Left ventricle myocardium inferior (tissue), 1 donor: ENCODE data around the gene PNPO. TPM values are rescaled to one million over a fixed set of nuclear protein-coding genes. Genes with fewer than 3 reads are reported as not detected.
"Not testable (repeated sequence)": the region's sequence is repeated elsewhere in the genome, so short reads cannot be mapped to it uniquely, and the experiment has no call there.

Experiments
- DNase-seq: peaks from one replicate; pipeline ENCODE4 v3.0.0-alpha.2; 2020
- H3K27ac ChIP-seq: fragments of 200-600 bp; replicated peaks from 2 replicates; pipeline ENCODE4 v1.8.0; 2021
- H3K27me3 ChIP-seq: fragments of 200-600 bp; 2 replicates; pipeline ENCODE4 v1.8.0; 2021; ENCODE audit warnings: low read depth
- H3K36me3 ChIP-seq: fragments of 200-600 bp; 2 replicates; pipeline ENCODE4 v1.8.0; 2021
- H3K4me1 ChIP-seq: fragments of 200-600 bp; 2 replicates; pipeline ENCODE4 v1.8.0; 2021
- H3K4me3 ChIP-seq: fragments of 200-600 bp; 2 replicates; pipeline ENCODE4 v1.8.0; 2021; ENCODE audit warnings: mild to moderate bottlenecking, moderate library complexity
- H3K9me3 ChIP-seq: fragments of 200-600 bp; replicated peaks from 2 replicates; pipeline ENCODE4 v1.8.0; 2021
- intact Hi-C: fragments of 100-400 bp; cut with micrococcal nuclease; formaldehyde crosslinking; loops from one replicate; pipeline ENCODE4 v1.11.0; 2022
- total RNA-seq: library from RNA; stranded (reverse); fragmentation: NEBNext Ultra II Directional; extraction: Animal tissue kit (Norgen Biotek cat#: 25700); gene quantifications from one replicate; pipeline ENCODE4 v1.2.1, GENCODE V29; 2021
- TF ChIP-seq, protein P1 (sequence below): fragments of 200-600 bp; IDR thresholded peaks from 2 replicates; pipeline ENCODE4 v1.8.0; 2021; ENCODE audit warnings: antibody characterized with exemption, mild to moderate bottlenecking, borderline replicate concordance
- donor health status: DM: no; HTN: yes; CAD: no; lungs with severe emphysema.

PNPO gene
- total RNA-seq, 1 donor from 2014 or later = 25.3 TPM

- Histone ChIP-seq H3K27ac (peak overlapping the region; percentile 80), H3K4me3 (no peak overlapping the region), H3K36me3 (peaks cover 58% of the 10 kb centered on the region), H3K4me1 (peaks cover 30% of the 10 kb centered on the region), H3K9me3 (no peaks in the 10 kb centered on the region), H3K27me3 (no peaks in the 10 kb centered on the region)
- intact Hi-C loops = no loop called here
- TF ChIP-seq, protein P1, sequence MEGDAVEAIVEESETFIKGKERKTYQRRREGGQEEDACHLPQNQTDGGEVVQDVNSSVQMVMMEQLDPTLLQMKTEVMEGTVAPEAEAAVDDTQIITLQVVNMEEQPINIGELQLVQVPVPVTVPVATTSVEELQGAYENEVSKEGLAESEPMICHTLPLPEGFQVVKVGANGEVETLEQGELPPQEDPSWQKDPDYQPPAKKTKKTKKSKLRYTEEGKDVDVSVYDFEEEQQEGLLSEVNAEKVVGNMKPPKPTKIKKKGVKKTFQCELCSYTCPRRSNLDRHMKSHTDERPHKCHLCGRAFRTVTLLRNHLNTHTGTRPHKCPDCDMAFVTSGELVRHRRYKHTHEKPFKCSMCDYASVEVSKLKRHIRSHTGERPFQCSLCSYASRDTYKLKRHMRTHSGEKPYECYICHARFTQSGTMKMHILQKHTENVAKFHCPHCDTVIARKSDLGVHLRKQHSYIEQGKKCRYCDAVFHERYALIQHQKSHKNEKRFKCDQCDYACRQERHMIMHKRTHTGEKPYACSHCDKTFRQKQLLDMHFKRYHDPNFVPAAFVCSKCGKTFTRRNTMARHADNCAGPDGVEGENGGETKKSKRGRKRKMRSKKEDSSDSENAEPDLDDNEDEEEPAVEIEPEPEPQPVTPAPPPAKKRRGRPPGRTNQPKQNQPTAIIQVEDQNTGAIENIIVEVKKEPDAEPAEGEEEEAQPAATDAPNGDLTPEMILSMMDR = no peak
- DNase-seq = peak; percentile 56
Observed at GRCh38 chr17:47929218-47930000, 12.0 kb upstream of the PNPO start.

DNA sequence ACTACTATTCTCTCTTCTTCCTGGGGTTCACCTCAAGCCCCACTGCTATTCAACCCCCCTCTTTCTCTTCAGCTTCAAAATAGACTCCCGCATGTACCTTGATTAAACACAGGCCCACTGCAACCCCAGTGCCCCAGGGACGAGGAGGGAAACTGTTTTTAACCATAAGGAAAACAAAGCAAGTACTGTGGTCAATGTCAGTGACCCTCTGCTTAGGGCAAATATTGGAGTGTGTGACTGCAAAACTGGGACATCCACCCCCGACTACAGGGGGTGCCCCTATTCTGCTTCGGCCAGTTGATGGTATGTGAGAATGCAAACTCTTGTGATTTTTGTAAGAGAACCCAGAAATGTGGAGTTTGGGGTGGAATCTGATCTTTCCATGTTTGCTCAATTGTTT lies 9.5 kb upstream of the PNPO start:
- TF ChIP-seq, protein P1 = no peak
- peaks cover 34% of the 10 kb centered on the region for H3K36me3 ChIP-seq
- DNase-seq = no peak
- H3K27ac ChIP-seq = peak overlapping the region; percentile 80
- no peak overlapping the region for H3K4me3 ChIP-seq
- intact Hi-C loops = no loop called here
- H3K9me3 ChIP-seq = no peaks in the 10 kb centered on the region
- peaks cover 24% of the 10 kb centered on the region for H3K4me1 ChIP-seq
- no peaks in the 10 kb centered on the region for H3K27me3 ChIP-seq

DNA sequence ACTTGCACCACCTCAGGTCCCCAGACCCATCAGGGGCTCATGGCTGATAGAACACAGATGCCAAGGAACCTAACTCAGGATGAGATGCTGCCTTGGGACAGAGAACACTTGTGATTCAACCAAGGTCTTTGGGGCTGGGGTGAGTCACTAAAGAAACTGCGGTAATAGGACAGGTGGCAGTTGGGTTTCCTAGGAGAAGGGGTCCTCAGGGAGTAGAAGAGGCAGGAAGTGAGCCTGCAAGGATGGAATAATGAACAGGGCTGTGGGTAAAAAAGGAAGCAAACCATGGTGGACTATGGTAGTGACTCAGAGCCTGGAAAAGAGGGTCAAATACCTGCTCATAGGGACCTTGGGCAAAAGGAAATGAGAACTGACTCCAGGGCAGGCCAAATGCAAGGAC lies 6.5 kb upstream of the PNPO start:
- Histone ChIP-seq H3K4me3 (no peak overlapping the region), H3K9me3 (no peaks in the 10 kb centered on the region), H3K27me3 (no peaks in the 10 kb centered on the region), H3K27ac (no peak overlapping the region), H3K36me3 (peaks cover 14% of the 10 kb centered on the region), H3K4me1 (peaks cover 7% of the 10 kb centered on the region)
- intact Hi-C loops = no loop called here
- DNase-seq = no peak
- TF ChIP-seq, protein P1 = no peak

- H3K4me1 ChIP-seq, DNase-seq, H3K36me3 ChIP-seq, H3K4me3 ChIP-seq, intact Hi-C loops, H3K9me3 ChIP-seq, H3K27ac ChIP-seq, H3K27me3 ChIP-seq: not testable (repeated sequence)
Observed at GRCh38 chr17:47935468-47935867, 5.9 kb upstream of the PNPO start.

DNA sequence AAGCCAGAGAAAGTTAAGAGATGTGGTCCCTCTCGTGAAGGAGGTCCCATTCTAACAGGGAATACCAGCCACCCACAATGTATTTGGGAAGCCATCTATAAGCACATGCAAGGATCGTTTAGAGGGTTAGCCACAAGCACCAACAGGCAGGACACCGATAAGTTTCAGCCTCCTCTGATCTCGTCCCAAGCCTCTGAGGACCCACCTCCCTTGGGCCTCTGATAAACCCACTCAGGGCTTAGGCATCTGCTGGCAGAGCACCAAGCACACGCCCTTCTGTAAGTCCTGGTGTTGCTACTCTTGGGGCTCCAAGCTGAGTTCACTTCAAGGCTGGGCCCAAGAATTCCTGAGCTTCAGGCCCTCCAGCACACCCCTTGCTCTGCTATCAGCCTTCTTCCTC lies 5.4 kb upstream of the PNPO start:
- Histone ChIP-seq H3K27me3 (no peaks in the 10 kb centered on the region), H3K27ac (no peak overlapping the region), H3K9me3 (no peaks in the 10 kb centered on the region), H3K4me3 (no peak overlapping the region), H3K36me3 (peaks cover 6% of the 10 kb centered on the region), H3K4me1 (peaks cover 6% of the 10 kb centered on the region)
- TF ChIP-seq, protein P1 = no peak
- intact Hi-C loops = no loop called here
- no peak for DNase-seq

DNA sequence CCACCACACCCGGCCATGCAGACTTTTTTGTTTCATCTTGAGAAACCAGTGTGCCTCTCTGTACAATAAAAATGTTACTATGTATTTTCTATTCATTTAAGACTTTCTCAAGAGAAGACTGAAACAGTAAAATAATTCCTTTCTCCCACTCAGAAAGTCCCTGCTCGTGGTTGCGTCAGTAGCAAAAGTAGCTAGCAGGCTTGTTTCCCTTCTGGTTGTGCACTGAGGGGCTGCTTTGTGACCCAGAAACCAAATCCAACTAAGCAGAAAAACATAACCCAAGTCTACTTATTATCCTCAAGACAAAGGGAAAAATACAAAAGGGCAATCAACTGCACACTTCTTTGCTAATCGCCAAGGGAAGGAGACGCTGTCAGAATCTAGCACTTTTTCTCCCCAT lies 3.4 kb upstream of the PNPO start:
- Histone ChIP-seq H3K4me3 (no peak overlapping the region), H3K9me3 (no peaks in the 10 kb centered on the region), H3K27me3 (no peaks in the 10 kb centered on the region), H3K27ac (no peak overlapping the region), H3K36me3 (peaks cover 4% of the 10 kb centered on the region), H3K4me1 (peaks cover 22% of the 10 kb centered on the region)
- intact Hi-C loops = no loop called here
- TF ChIP-seq, protein P1 = no peak
- no peak for DNase-seq
